Dermis blood vessel endothelial cell (primary cell): ENCODE measurements around the gene TAF6L. TPM values are rescaled to one million over a fixed set of nuclear protein-coding genes. Genes with fewer than 3 reads are reported as not detected.
"Not testable (repeated sequence)": the region's sequence is repeated elsewhere in the genome, so short reads cannot be mapped to it uniquely, and the experiment has no call there.

ENCODE experiments used
- DNase-seq: peaks from one replicate; pipeline ENCODE4 v3.0.0; 2010
- total RNA-seq: library from RNA; depleted of rRNA; stranded (reverse); fragments of >200 nt; gene quantifications from 2 replicates; pipeline ENCODE4 v1.2.3, GENCODE V29; 2014

TAF6L gene
- total RNA-seq, 1 donor from 2014 or later, result 40.2 TPM

DNA sequence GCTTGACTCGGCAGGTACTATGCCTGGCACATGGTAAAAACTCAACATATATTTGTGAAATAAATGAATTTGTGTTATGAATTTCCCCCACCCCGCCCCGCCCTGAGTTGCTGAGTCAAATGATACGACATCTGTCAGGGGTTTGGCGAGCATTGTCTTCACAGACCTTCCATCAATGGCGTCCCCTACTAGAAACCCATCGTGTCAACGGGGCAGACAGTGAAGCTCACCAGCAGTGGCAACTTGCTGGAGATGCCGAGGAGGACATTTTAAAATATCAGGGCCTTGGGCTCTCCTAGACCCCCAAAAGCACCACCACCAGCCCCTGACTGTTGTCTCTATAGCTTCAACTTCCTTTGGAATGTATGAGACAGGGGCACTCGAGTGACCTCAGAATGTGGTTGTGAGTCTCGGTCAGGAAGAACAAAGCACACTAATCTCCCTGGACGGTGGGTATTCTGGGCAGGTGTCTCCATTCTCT lies 34.8 kb downstream of the TAF6L start:
- peak; percentile 29 for DNase-seq

DNA sequence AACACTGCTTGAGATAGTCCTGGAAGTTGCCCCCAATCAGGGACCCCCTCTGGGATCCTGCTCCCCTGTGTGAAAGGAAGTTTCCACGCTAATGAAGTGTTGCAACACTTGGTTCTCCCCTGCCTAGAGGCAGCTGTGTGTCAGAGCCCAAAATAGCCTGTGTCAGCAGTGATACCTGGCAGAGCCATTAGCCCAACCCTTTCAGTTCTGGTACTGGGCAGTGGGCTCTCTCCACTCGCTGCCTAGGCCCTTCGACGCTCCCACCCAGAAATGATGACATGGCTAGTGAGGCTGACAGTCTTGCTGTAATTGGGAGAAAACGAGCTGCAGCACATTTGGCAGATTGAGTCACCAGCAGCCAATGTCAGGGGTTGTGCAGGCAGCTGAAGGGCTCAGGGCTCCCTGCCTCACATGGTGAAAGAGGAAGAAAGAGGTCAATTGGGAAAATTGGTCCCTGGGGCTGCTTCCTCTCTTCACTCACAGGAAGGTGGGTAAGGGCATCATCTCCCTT lies 35.5 kb downstream of the TAF6L start:
- DNase-seq, result no peak

DNA sequence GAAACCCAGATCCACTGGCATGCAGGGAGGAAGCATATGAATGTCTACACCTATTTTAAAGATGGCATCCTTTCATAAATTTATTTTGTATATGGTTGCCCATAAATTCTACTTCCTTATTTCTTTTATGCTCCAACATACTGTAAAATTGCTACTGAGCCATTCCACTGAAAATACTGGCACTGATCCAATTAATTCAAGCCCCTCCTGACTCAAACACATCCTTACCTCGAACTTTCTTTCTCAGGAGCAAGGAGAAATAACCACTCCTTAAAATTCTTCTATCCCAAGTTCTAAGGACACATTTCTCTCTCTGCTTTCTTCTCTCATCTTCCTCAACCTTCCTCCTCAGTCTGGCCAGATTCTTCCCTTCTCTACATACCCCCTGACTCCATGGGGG lies 39.6 kb downstream of the TAF6L start:
- DNase-seq, result no peak

DNA sequence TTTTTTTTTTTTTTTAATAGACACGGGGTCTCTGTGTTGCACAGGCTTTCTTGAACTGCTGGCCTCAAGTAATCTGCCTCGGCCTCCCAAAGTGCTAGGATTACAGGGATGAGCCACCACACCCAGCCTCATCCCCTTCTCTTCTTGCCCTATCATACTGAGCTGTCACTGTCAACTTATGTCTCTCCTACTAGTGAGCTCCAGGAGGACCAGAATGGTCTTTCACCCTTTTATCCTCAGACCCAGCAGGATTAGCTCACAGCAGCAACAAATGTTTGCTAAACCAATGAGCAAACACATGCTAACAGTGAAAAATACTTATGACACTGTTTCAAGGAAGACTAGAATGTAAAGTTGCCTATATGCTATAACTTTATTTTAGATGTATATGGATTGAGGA lies 40.5 kb downstream of the TAF6L start:
- no peak for DNase-seq

GRCh38 chr11:62816557-62816956 lies 45.4 kb downstream of the TAF6L start:
- DNase-seq, result no peak

- no peak for DNase-seq
Observed at GRCh38 chr11:62817129-62817528, 45.9 kb downstream of the TAF6L start.

DNA sequence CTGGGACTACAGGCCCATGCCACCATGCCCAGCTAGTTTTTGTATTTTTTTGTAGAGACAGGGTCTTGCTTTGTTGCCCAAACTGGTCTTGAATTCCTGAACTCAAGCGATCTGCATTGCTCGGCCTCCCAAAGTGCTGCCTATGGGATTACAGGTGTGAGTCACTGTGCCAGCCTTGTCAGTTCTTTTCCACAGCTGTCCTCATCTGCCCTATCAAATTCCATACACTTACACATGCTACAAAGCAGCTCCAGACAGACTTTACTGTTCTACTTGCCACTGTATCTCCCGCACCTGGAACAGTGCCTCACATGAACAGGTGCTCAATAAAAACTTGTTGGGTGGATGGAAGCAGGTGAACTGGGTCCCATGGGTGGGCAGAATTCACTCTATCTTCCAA lies 52.5 kb downstream of the TAF6L start:
- no peak for DNase-seq

DNA sequence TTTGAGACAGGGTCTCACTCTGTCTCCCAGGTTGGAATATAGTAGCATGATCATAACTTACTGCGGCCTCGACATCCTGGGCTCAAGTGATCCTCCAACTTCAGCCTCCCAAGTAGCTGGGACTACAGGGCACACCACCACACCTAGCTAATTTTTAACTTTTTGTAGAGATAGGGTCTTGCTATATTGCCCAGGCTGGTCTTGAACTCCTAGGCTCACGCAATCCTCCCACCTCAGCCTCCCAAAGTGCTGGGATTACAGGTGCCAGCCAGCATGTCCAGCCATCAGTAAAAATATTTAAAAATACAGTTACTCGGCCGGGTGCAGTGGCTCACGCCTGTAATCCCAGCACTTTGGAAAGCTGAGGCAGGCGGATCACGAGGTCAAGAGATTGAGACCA lies 56.9 kb downstream of the TAF6L start:
- not testable (repeated sequence) for DNase-seq

GRCh38 chr11:62830904-62831519 lies 59.8 kb downstream of the TAF6L start:
- peak; percentile 73 for DNase-seq

- DNase-seq, result peak; percentile 99
Observed at GRCh38 chr11:62831520-62832335, 60.5 kb downstream of the TAF6L start, which contains the start of gene STX5. Gene STX5, minus strand, starts transcription at chr11:62832051. Its CDS starts 808 bp downstream, at chr11:62831243.

DNA sequence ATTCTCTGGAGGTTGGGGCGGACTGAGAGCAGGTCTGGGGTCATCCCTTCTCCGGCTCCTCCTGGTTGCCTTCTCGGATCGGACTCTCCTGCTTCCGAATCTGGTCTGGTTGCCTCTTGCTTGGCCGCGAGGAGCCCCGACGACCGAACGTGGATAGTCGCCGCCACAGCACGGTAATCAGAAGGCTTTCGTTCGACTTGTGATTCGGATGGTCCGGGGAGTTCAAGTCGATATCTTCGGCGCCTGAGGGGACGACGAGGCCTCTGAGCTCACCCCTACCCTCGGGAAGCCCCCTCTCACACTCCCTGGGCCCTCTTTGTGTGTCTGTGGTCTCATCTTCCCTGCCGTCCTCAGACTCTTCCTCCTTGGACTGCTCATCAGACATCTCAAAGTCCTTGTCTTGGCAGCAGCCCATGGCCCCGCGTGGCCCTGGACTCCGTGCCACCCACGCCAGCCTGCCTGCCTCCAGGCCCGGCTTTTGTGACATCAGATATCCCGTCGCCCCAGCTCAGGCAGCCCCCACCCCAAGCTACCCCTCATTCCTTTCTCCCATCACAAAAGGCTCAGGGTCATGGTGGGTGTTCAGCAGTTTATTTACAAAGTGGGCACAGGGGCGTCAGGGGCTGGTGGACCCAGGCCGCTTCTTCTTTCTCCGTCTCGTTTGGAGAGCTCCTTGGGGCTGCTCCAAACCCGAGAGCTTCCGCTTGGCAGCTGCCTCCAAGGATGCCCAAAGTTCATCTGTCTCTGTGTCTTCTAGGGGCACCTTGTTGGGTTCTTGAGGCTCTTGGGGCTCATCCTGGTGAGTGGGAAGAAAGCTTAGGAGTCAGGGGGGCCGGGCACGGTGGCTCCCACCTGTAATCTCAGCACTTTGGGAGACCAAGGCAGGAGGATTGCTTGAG lies 61.4 kb downstream of the TAF6L start, which contains the start of gene TEX54:
TEX54 (minus strand) TSS at position 506 of the 899 bp plus-strand sequence.
- no peak for DNase-seq

GRCh38 chr11:62835336-62835735 lies 64.1 kb downstream of the TAF6L start:
- no peak for DNase-seq

Other genes with a start within 250 kb of the TAF6L start
- gene AHNAK, start 224.6 kb upstream of the TAF6L start, total RNA-seq, result 517 and 766 TPM in 2 replicates
- gene EEF1G, start 197.5 kb upstream of the TAF6L start, total RNA-seq, result 1,345 and 1,561 TPM in 2 replicates
- gene TUT1, start 179.9 kb upstream of the TAF6L start, total RNA-seq, result 13.8 and 15.1 TPM in 2 replicates
- gene MTA2, start 169.5 kb upstream of the TAF6L start, total RNA-seq, result 190 and 209 TPM in 2 replicates
- 40.2 and 42.1 TPM in 2 replicates for gene EML3, start 158.6 kb upstream of the TAF6L start, total RNA-seq
- 5.4 and 5.6 TPM in 2 replicates for gene ROM1, start 158.1 kb upstream of the TAF6L start, total RNA-seq
- 16.2 and 18.2 TPM in 2 replicates for gene B3GAT3, start 149.4 kb upstream of the TAF6L start, total RNA-seq
- 237 and 423 TPM in 2 replicates for gene GANAB, start 124.8 kb upstream of the TAF6L start, total RNA-seq
- gene INTS5, start 118.1 kb upstream of the TAF6L start, total RNA-seq, result 29.6 and 38.0 TPM in 2 replicates
- gene C11orf98, start 106.2 kb upstream of the TAF6L start, total RNA-seq, result 27.5 and 28.6 TPM in 2 replicates
- gene CSKMT, start 106.1 kb upstream of the TAF6L start, total RNA-seq, result 5.2 and 5.8 TPM in 2 replicates
- 5.0 and 6.1 TPM in 2 replicates for gene UQCC3, start 99.7 kb upstream of the TAF6L start, total RNA-seq
- 2.5 and 3.6 TPM in 2 replicates for gene LBHD1, start 99.1 kb upstream of the TAF6L start, total RNA-seq
- gene UBXN1, start 92.3 kb upstream of the TAF6L start, total RNA-seq, result 126 and 217 TPM in 2 replicates
- gene LRRN4CL, start 81.9 kb upstream of the TAF6L start, total RNA-seq, result 0.34 and 0.51 TPM in 2 replicates
- 19.4 and 38.6 TPM in 2 replicates for gene BSCL2, start 64.0 kb upstream of the TAF6L start, total RNA-seq
- not detected in 2 replicates for gene GNG3, start 63.7 kb upstream of the TAF6L start, total RNA-seq
- gene HNRNPUL2, start 43.9 kb upstream of the TAF6L start, total RNA-seq, result 6.5 and 11.1 TPM in 2 replicates
- 28.9 and 30.0 TPM in 2 replicates for gene TTC9C, start 42.9 kb upstream of the TAF6L start, total RNA-seq
- 12.2 and 14.1 TPM in 2 replicates for gene ZBTB3, start 17.2 kb upstream of the TAF6L start, total RNA-seq
- 42.7 and 76.1 TPM in 2 replicates for gene POLR2G, start 9.8 kb upstream of the TAF6L start, total RNA-seq
- gene TMEM179B, start 16.0 kb downstream of the TAF6L start, total RNA-seq, result 29.0 and 41.7 TPM in 2 replicates
- 10.7 and 21.8 TPM in 2 replicates for gene TMEM223, start 20.6 kb downstream of the TAF6L start, total RNA-seq
- 38.1 and 44.2 TPM in 2 replicates for gene NXF1, start 34.0 kb downstream of the TAF6L start, total RNA-seq
- gene STX5, start 60.7 kb downstream of the TAF6L start, total RNA-seq, result 34.4 and 36.8 TPM in 2 replicates
- not detected in 2 replicates for gene TEX54, start 61.4 kb downstream of the TAF6L start, total RNA-seq
- gene WDR74, start 68.2 kb downstream of the TAF6L start, total RNA-seq, result 39.4 and 46.3 TPM in 2 replicates
- 77.9 and 84.9 TPM in 2 replicates for gene SLC3A2, start 109.5 kb downstream of the TAF6L start, total RNA-seq
- gene CHRM1, start 150.0 kb downstream of the TAF6L start, total RNA-seq, result not detected in 2 replicates
- gene SLC22A6, start 213.6 kb downstream of the TAF6L start, total RNA-seq, result not detected in 2 replicates
- not detected in 2 replicates for gene SLC22A8, start 244.4 kb downstream of the TAF6L start, total RNA-seq